Measurements from ENCODE around the gene FABP6.

- no peak for TF ChIP-seq POLR2A (IDR thresholded peaks at IDR 0.05; ENCODE audit: low read length)
- TF ChIP-seq GATA1 (IDR thresholded peaks at IDR 0.05; ENCODE audit: low read depth, low read length) = no peak
Measured at GRCh38 chr5:160219356-160219755, 9.9 kb upstream of the FABP6 start.
